ENCODE data around the gene UBE2S.
"Not testable (repeated sequence)": the region's sequence is repeated elsewhere in the genome, so short reads cannot be mapped to it uniquely, and the experiment has no call there.

Gene UBE2S

GRCh38 chr19:55405638-55406037, 1.9 kb downstream of the UBE2S start:
- TF ChIP-seq, protein P1, sequence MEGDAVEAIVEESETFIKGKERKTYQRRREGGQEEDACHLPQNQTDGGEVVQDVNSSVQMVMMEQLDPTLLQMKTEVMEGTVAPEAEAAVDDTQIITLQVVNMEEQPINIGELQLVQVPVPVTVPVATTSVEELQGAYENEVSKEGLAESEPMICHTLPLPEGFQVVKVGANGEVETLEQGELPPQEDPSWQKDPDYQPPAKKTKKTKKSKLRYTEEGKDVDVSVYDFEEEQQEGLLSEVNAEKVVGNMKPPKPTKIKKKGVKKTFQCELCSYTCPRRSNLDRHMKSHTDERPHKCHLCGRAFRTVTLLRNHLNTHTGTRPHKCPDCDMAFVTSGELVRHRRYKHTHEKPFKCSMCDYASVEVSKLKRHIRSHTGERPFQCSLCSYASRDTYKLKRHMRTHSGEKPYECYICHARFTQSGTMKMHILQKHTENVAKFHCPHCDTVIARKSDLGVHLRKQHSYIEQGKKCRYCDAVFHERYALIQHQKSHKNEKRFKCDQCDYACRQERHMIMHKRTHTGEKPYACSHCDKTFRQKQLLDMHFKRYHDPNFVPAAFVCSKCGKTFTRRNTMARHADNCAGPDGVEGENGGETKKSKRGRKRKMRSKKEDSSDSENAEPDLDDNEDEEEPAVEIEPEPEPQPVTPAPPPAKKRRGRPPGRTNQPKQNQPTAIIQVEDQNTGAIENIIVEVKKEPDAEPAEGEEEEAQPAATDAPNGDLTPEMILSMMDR (IDR thresholded peaks at IDR 0.05; ENCODE audit: insufficient read depth, low read depth, low read length, missing control alignments), result no peak
- no peak for DNase-seq (ENCODE audit: low read depth)
- peak overlapping the region; percentile 85 for H3K4me3 ChIP-seq (ENCODE audit: low read depth, low read length)

GRCh38 chr19:55402509-55402908, 5.1 kb downstream of the UBE2S start:
- TF ChIP-seq, protein P1 (IDR thresholded peaks at IDR 0.05; ENCODE audit: insufficient read depth, low read depth, low read length, missing control alignments), result no peak
- H3K4me3 ChIP-seq (ENCODE audit: low read depth, low read length), result no peak overlapping the region
- no peak for DNase-seq (ENCODE audit: low read depth)

DNA sequence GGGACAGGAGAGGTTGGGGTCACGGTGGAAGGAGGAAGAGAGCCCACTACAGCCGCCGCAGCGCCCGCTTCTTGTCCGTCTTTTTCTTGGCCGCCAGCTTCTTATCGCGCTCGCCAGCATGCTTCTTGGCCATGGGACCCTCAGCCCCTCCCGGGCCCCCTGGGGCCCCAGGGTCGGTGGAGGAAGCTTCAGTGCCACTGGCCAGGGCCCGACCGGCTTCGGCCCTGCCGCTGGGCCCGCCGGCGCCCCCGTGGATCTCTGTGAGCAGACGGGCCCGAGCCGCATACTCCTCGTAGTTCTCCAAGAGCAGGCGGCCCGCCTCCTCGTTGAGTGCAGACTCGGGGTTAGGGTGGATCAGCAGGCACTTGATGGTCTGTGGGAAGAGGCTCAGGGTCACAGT, 6.2 kb downstream of the UBE2S start:
- DNase-seq (ENCODE audit: low read depth), result not testable (repeated sequence)

DNA sequence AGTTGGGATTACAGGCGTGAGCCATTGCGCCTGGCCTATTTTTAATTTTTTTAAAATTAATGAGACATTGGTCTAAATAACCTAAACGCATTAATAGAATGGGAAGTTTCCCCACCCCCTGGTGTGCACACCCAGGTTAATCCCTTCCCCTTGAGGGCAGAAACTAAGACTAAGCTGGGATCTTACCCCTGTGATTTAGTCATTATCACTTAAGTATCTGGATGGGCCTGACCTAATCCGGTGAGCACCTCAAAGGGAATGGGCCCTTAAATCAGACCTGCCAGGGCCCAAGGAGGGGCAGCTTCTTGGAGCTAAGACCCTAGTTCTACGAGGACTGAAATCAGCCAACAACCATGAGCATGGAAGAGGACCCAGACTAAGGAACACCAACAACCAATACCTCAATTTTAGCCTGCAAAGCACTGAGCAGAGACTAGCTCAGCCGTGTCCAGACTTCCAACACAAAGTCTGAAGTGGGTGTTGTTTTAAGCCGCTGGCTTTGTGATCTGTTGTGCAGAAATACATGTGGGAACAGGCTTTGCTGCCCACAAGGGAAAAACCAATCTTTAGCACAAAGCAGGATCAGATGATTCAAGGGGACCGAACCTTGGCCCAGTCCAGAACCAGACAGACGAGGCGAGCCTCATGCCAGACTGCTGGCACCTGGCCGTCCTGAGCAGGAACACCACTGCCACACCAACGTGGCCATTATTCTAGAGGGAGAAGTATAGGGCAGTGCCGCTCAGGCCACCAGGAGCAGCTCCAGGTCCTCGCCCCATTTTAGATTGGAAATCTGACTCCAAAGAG, 7.1 kb downstream of the UBE2S start:
- no peak for DNase-seq (ENCODE audit: low read depth)
- TF ChIP-seq, protein P1 (IDR thresholded peaks at IDR 0.05; ENCODE audit: insufficient read depth, low read depth, low read length, missing control alignments), result no peak
- H3K4me3 ChIP-seq (ENCODE audit: low read depth, low read length), result no peak overlapping the region

More for the DNA sequence above, 6.2 kb downstream of the UBE2S start:
- not testable (repeated sequence) for H3K4me3 ChIP-seq (ENCODE audit: low read depth, low read length)

GRCh38 chr19:55398200-55398925, 9.2 kb downstream of the UBE2S start:
- no peak overlapping the region for H3K4me3 ChIP-seq (ENCODE audit: low read depth, low read length)
- TF ChIP-seq, protein P1 (IDR thresholded peaks at IDR 0.05; ENCODE audit: insufficient read depth, low read depth, low read length, missing control alignments), result no peak
- DNase-seq (ENCODE audit: low read depth), result peak; percentile 67

- DNase-seq (ENCODE audit: low read depth), result no peak
- TF ChIP-seq, protein P1 (IDR thresholded peaks at IDR 0.05; ENCODE audit: insufficient read depth, low read depth, low read length, missing control alignments), result no peak
- H3K4me3 ChIP-seq (ENCODE audit: low read depth, low read length), result no peak overlapping the region
These were observed 14.5 kb downstream of the UBE2S start for GRCh38 chr19:55392820-55393761.
